Measurements from ENCODE around the gene BMI1. TPM values are rescaled to one million over a fixed set of nuclear protein-coding genes. Genes with fewer than 3 reads are reported as not detected.

BMI1 gene
- total and polyA plus RNA-seq, 7 donors, result 21.4 to 57.6 (median 42.4) TPM

GRCh38 chr10:22324413-22324812 lies 3.5 kb downstream of the BMI1 start:
- TF ChIP-seq CTCF (IDR thresholded peaks at IDR 0.05), result no peak
- H3K27ac ChIP-seq, result no peak overlapping the region
- no peaks in the 10 kb centered on the region for H3K9me3 ChIP-seq
- peaks cover 17% of the 10 kb centered on the region for H3K4me1 ChIP-seq
- peak overlapping the region; percentile 87 for H3K4me3 ChIP-seq
- ATAC-seq, result no peak
- DNase-seq, result no peak
- WGBS, 3 donors, result 83 to 93% (median 88%) methylated on average over 4 of the region's 4 CpGs
- peaks cover 3 to 32% of the 10 kb centered on the region in 2 donors for H3K36me3 ChIP-seq (ENCODE audit: insufficient read depth in 1 of 2, low read depth in 1 of 2)
- intact Hi-C loops (cut with DNase I), result loop anchor here (5.0 to 10.0 kb wide), 5 partner anchors 103 to 830 kb away; partner anchors contain the start of genes DNAJC1 (in 1 of the 2), MSRB2 (in 1 of the 2) and SKIDA1 (in 1 of the 2)
- no peaks in the 10 kb centered on the region for H3K27me3 ChIP-seq (ENCODE audit: insufficient read depth in 3 of 3, low read length in 2 of 3)

GRCh38 chr10:22324893-22325271 lies 4.0 kb downstream of the BMI1 start:
- Histone ChIP-seq H3K4me1 (peaks cover 13% of the 10 kb centered on the region), H3K4me3 (peak overlapping the region; percentile 87), H3K27ac (peak overlapping the region; percentile 7), H3K27me3 (ENCODE audit: insufficient read depth in 3 of 3, low read length in 2 of 3) (no peaks in the 10 kb centered on the region), H3K9me3 (no peaks in the 10 kb centered on the region), H3K36me3 (ENCODE audit: insufficient read depth in 1 of 2, low read depth in 1 of 2) (peaks cover 5 to 37% of the 10 kb centered on the region in 2 donors)
- intact Hi-C loops (cut with DNase I), result loop anchor here (5.0 to 10.0 kb wide), 5 partner anchors 102 to 830 kb away; partner anchors contain the start of genes DNAJC1 (in 1 of the 2), MSRB2 (in 1 of the 2) and SKIDA1 (in 1 of the 2)
- WGBS, 3 donors, result 14 to 17% (median 16%) methylated on average over 9 of the region's 9 CpGs
- DNase-seq (no peak), ATAC-seq (no peak)
- no peak for TF ChIP-seq CTCF (IDR thresholded peaks at IDR 0.05)

GRCh38 chr10:22325272-22326144 lies 4.6 kb downstream of the BMI1 start:
- ATAC-seq (no peak), DNase-seq (peak; percentile 74 to 83)
- Histone ChIP-seq H3K4me3 (peak overlapping the region; percentile 87), H3K9me3 (no peaks in the 10 kb centered on the region), H3K4me1 (peaks cover 11% of the 10 kb centered on the region), H3K27me3 (ENCODE audit: insufficient read depth in 3 of 3, low read length in 2 of 3) (no peaks in the 10 kb centered on the region), H3K27ac (peak overlapping the region; percentile 24), H3K36me3 (ENCODE audit: insufficient read depth in 1 of 2, low read depth in 1 of 2) (peaks cover 5 to 43% of the 10 kb centered on the region in 2 donors)
- WGBS, 3 donors, result 8 to 20% (median 9%) methylated on average over 47 to 89 of the region's 92 CpGs
- intact Hi-C loops (cut with DNase I), result loop anchor here in 1 of 2 donors (10.0 kb wide), 3 partner anchors 769 to 831 kb away; partner anchors contain the start of genes MSRB2 and SKIDA1
- TF ChIP-seq CTCF (IDR thresholded peaks at IDR 0.05), result no peak

- peak overlapping the region; percentile 87 for H3K4me3 ChIP-seq
- WGBS, 3 donors, result 69 to 80% (median 73%) methylated on average over 8 of the region's 8 CpGs
- intact Hi-C loops (cut with DNase I), result loop anchor here in 1 of 2 donors (10.0 kb wide), 3 partner anchors 769 to 831 kb away; partner anchors contain the start of genes MSRB2 and SKIDA1
- no peaks in the 10 kb centered on the region for H3K9me3 ChIP-seq
- H3K27me3 ChIP-seq (ENCODE audit: insufficient read depth in 3 of 3, low read length in 2 of 3), result no peaks in the 10 kb centered on the region
- TF ChIP-seq CTCF (IDR thresholded peaks at IDR 0.05), result no peak
- peak overlapping the region; percentile 24 for H3K27ac ChIP-seq
- DNase-seq (no peak), ATAC-seq (no peak)
- peaks cover 11% of the 10 kb centered on the region for H3K4me1 ChIP-seq
- H3K36me3 ChIP-seq (ENCODE audit: insufficient read depth in 1 of 2, low read depth in 1 of 2), result peaks cover 5 to 47% of the 10 kb centered on the region in 2 donors
Observed at GRCh38 chr10:22326145-22326702, 5.3 kb downstream of the BMI1 start.

All from psoas muscle (tissue), 8 donors.